HUES6 (cell line): ENCODE results near the gene ENDOU.
A peak's percentile ranks its signal among the peaks of the same experiment; 100 is the strongest.

Experiments used
- H3K27ac ChIP-seq: 2 replicates; pipeline ENCODE4 v1.7.0; 2013; ENCODE audit warnings: low read depth, mild to moderate bottlenecking, low read length, inconsistent platforms
- H3K27me3 ChIP-seq: 2 replicates; pipeline ENCODE4 v1.6.1; 2013; ENCODE audit warnings: low read length; ENCODE audit not compliant: control insufficient read depth, insufficient read depth
- H3K36me3 ChIP-seq: 2 replicates; pipeline ENCODE4 v1.6.1; 2013; ENCODE audit warnings: low read length; ENCODE audit not compliant: control insufficient read depth, insufficient read depth
- H3K4me1 ChIP-seq: 2 replicates; pipeline ENCODE4 v1.6.1; 2013; ENCODE audit warnings: low read length; ENCODE audit not compliant: control insufficient read depth, insufficient read depth
- H3K4me3 ChIP-seq: 2 replicates; pipeline ENCODE4 v1.5.1; 2013; ENCODE audit warnings: low read depth, low read length
- H3K9ac ChIP-seq: one replicate; pipeline ENCODE4 v1.6.1; 2013; ENCODE audit warnings: mild to moderate bottlenecking, low read length
- H3K9me3 ChIP-seq: 2 replicates; pipeline ENCODE4 v1.6.1; 2013; ENCODE audit warnings: low read depth, low read length; ENCODE audit not compliant: control insufficient read depth, insufficient read depth

The ENDOU gene, protein sequence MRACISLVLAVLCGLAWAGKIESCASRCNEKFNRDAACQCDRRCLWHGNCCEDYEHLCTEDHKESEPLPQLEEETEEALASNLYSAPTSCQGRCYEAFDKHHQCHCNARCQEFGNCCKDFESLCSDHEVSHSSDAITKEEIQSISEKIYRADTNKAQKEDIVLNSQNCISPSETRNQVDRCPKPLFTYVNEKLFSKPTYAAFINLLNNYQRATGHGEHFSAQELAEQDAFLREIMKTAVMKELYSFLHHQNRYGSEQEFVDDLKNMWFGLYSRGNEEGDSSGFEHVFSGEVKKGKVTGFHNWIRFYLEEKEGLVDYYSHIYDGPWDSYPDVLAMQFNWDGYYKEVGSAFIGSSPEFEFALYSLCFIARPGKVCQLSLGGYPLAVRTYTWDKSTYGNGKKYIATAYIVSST

DNA sequence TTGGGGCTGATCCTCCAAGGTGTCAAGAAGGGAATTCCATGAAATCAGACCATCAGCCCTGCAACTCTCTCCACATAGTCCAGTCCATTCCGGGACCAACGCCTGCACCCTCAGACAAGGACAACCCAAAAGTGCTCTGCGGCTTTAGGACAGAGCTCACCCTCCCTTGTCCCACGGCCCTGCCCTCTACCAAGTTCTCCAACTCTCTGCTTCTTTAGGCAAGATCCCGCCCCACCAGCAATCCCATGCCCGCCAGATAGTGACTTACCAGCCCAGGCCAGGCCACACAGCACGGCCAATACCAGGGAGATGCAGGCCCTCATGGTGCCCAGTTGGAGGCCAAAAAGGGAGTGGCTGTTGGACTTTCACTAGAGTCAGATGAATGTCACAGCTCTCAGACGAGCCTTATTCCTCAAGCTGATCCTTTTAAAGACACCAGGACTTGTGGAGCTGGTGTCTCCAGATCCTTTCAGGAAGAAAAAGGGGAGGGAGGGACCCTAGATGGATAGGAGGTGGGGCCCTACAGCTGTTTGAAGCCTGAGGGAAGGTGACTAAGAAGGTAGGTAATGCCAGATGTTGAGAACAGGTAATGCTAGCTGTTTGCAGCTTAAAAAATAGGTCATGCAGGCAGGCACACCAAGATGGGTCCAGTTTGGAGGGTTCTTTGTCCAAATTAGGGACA, at the start of gene ENDOU:
Gene ENDOU (minus strand): TSS at position 400 of the 682 bp plus-strand sequence. CDS start 77 bp downstream, at position 323.
- Histone ChIP-seq H3K36me3 (no peaks in the 10 kb centered on the region), H3K4me3 (no peak within 1 kb of the TSS), H3K27ac (no peak within 1 kb of the TSS), H3K27me3 (no peaks in the 10 kb centered on the region; the same call in 1 of the 2 replicates), H3K9ac (no peak within 1 kb of the TSS), H3K9me3 (no peaks in the 10 kb centered on the region), H3K4me1 (peaks cover 9% of the 10 kb centered on the region; the same call in 1 of the 2 replicates)

DNA sequence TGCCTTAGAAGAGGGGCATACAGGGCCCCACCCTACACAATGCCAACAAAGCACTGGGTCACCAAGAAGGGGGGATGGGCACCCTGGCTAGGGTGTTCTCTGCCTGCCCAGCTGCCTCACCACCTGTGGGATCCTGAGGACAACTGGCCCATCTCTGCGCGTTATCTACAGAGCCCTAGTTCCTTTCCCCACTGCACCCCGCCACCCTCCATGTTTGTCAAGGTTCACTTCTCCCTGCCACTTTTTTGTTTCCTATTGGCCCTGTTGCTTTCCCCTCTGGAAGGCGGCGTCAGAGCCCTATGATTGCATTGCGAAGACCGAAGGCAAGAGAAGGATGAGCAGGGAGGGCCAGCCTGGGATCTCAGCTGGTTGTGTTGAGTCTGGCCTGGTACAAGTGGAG, 49.4 kb upstream of the ENDOU start:
- Histone ChIP-seq H3K9me3 (no peaks in the 10 kb centered on the region), H3K9ac (no peak overlapping the region), H3K4me1 (peaks cover 25% of the 10 kb centered on the region), H3K4me3 (no peak overlapping the region), H3K36me3 (no peaks in the 10 kb centered on the region), H3K27ac (no peak overlapping the region), H3K27me3 (peaks cover 14% of the 10 kb centered on the region)

DNA sequence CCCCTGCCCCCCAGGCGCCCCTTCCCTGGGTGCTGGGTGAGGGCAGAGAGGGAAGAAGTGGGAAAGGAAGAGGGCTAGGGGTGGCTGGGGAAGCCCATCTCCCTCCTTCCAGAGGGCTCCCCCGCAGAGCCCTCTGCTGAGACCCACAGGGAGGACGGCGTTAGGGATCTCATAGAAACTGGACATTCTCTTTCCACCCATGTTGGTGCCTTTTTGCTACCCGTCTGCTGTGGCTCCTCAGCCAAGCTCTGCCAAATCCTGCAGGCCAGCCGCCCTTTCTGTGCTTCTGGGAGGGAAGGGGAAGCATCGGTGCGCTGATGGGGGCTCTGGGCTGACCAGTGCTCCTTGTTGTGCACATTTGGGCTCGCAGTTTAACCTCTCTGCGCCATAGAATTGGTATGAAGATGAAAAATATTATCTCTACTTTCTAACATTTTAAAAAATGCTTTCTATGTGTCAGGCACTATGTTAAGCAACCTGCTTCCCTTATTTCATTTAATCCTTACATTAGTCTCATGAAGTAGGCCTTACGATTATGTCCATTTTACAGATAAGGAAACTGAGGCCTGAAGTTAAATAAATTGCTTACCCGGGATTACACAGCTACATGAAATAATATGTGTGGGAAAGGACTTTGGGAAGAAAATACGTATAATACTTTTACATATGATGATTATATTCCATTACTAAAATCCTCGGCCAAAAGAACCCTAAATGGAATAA, 48.7 kb upstream of the ENDOU start:
- Histone ChIP-seq H3K9me3 (no peaks in the 10 kb centered on the region), H3K9ac (peak overlapping the region; percentile 69), H3K4me1 (peaks cover 25% of the 10 kb centered on the region), H3K27me3 (peaks cover 14% of the 10 kb centered on the region), H3K4me3 (peak overlapping the region; percentile 71), H3K27ac (no peak overlapping the region), H3K36me3 (no peaks in the 10 kb centered on the region)

DNA sequence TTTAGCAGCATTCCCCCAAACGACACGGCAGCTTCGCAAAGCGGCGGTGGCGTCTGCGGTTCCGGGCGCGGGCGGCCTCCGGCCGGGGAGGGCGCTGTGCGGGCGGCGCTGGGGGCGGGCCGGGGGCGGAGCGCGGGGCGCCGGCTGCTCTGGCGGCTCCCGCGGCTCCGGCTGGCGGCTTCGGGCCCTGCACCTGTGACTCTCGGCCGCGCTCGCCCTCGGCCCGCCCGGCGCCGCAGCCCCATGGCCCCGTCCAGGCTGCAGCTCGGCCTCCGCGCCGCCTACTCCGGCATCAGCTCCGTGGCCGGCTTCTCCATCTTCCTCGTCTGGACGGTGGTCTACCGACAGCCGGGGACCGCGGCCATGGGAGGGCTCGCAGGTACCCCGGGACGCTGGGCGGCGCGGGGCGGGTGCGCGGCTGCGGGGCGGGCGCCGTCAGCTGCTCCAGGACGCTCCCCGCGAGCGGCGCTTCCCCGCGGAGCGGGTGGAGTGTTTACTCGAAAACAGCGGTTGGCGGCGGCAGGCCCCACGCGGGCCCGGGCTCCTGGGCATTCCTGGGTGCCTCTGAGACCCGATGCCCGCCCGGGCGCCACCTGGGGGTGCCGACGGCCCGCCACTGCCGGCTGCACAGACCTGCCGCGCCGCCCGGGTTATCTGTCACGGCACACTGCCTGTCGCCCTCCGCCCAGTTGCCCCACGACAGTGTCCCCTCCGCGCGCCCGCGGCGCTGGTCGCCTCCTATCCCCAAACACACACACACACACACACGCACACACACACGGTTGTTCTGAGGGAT, 48.0 kb upstream of the ENDOU start, which contains the start of gene SLC48A1:
Gene SLC48A1 (plus strand): TSS at position 177 of the 796 bp plus-strand sequence. CDS start 67 bp downstream, at position 244.
- H3K4me3 ChIP-seq: peak within 1 kb of the TSS; percentile 71
- no peaks in the 10 kb centered on the region for H3K36me3 ChIP-seq
- H3K27ac ChIP-seq: no peak within 1 kb of the TSS
- no peaks in the 10 kb centered on the region for H3K9me3 ChIP-seq
- H3K27me3 ChIP-seq: peaks cover 14% of the 10 kb centered on the region
- peaks cover 25% of the 10 kb centered on the region for H3K4me1 ChIP-seq
- peak within 1 kb of the TSS; percentile 69 for H3K9ac ChIP-seq

DNA sequence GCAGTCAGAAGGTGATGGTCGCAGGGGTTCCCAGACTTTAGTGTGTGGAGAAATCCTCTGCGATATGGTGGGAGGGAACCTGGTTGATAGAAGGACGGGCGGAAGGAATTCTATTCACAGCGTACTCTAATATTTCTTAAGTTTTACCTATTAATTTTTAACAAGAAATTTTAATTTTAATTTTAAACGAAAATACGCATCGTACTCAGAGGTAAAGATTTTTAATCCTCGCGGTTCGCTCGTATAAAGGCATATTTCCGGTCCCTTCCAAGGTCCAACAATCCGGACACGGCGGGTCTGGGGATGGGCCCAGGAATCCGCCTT, 47.4 kb upstream of the ENDOU start:
- peak overlapping the region; percentile 46 for H3K4me3 ChIP-seq

DNA sequence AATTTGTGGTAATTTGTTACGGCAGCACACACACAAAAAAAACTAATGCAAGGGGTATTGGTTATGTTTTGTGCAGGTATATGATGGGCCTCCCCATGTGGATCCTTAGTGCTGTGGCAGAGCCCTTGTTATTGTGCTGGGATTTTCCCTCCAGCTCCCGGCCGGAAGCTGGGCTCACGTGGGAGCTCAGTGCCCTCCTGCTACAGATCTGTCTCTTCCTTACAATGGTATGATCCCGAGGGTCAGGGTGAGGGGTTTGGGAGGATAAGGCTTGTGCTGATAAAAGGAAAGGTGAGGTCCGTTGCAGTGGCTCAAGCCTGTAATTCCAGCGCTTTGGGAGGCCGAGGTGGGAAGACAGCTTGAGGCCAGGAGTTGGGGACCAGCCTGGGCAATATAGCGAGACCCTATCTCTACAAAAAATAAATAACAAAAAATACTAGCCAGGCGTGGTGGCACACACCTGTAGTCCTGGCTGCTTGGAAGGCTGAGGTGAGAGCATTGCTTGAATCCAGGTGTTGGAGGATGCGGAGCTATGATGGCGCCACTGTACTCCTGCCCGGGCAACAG, 46.9 kb upstream of the ENDOU start:
- Histone ChIP-seq H3K27me3 (peaks cover 14% of the 10 kb centered on the region), H3K4me1 (peaks cover 17% of the 10 kb centered on the region), H3K4me3 (no peak overlapping the region; the same call in 1 of the 2 replicates)

More for the DNA sequence above, 47.4 kb upstream of the ENDOU start:
- H3K4me1 ChIP-seq: peaks cover 22% of the 10 kb centered on the region
- no peaks in the 10 kb centered on the region for H3K9me3 ChIP-seq
- no peak overlapping the region for H3K27ac ChIP-seq
- no peaks in the 10 kb centered on the region for H3K36me3 ChIP-seq
- H3K9ac ChIP-seq: no peak overlapping the region
- H3K27me3 ChIP-seq: peaks cover 14% of the 10 kb centered on the region

DNA sequence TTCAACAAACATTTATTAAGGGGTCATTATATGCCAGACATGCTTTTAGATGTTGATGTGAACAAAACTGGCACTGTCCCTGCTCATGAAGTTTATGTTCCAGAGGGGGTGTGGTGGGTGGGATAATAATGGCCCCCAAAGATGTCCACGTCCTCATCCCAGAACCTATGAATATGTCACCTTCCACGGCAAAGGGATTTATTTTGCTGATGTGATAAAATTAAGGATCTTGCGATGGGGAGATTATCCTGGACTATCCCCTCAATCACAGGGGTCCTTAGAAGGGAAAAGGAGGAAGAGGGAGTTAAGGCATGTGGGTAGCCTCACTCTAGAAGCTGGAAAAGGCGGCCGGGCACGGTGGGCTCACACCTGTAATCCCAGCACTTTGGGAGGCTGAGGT, 46.0 kb upstream of the ENDOU start:
- Histone ChIP-seq H3K4me1 (peaks cover 15% of the 10 kb centered on the region), H3K36me3 (no peaks in the 10 kb centered on the region), H3K9me3 (no peaks in the 10 kb centered on the region), H3K27me3 (peaks cover 14% of the 10 kb centered on the region), H3K27ac (no peak overlapping the region), H3K9ac (no peak overlapping the region), H3K4me3 (no peak overlapping the region)

More for the DNA sequence above, 46.9 kb upstream of the ENDOU start:
- H3K9me3 ChIP-seq: no peaks in the 10 kb centered on the region
- no peak overlapping the region for H3K27ac ChIP-seq
- H3K9ac ChIP-seq: no peak overlapping the region
- no peaks in the 10 kb centered on the region for H3K36me3 ChIP-seq

DNA sequence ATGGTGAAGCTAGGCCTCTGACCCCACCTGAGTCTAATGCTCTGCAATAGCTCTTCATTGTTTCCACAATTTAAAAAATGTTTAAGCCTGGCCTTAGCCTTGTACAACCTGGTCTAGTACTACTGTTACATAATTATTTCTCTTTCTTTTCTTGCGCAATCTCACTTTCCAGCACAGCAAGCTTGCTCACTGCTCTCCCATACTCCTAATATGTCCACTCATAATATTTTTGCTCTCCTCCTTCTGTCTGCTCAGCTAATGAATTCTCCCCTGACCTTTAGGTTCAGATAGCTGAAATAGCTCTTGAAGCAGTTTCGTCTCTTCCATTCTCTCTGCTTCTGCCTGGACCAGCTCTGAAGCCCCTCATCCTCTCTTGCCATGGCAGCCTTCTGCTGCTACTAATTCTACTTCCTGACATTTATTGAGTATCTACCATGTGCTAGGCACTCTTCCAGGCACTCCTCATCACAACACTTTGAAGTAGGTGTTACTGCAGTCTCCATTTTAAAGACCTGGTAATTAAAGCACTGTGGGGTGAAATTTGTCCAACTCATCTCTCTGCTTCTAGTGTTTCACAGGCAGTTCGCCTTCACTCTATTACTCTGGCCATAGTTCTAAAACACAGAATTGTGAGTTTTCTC, 44.9 kb upstream of the ENDOU start:
- no peaks in the 10 kb centered on the region for H3K9me3 ChIP-seq
- no peaks in the 10 kb centered on the region for H3K36me3 ChIP-seq
- no peak overlapping the region for H3K4me3 ChIP-seq
- no peak overlapping the region for H3K27ac ChIP-seq
- H3K4me1 ChIP-seq: peaks cover 14% of the 10 kb centered on the region
- H3K27me3 ChIP-seq: peaks cover 14% of the 10 kb centered on the region
- no peak overlapping the region for H3K9ac ChIP-seq

DNA sequence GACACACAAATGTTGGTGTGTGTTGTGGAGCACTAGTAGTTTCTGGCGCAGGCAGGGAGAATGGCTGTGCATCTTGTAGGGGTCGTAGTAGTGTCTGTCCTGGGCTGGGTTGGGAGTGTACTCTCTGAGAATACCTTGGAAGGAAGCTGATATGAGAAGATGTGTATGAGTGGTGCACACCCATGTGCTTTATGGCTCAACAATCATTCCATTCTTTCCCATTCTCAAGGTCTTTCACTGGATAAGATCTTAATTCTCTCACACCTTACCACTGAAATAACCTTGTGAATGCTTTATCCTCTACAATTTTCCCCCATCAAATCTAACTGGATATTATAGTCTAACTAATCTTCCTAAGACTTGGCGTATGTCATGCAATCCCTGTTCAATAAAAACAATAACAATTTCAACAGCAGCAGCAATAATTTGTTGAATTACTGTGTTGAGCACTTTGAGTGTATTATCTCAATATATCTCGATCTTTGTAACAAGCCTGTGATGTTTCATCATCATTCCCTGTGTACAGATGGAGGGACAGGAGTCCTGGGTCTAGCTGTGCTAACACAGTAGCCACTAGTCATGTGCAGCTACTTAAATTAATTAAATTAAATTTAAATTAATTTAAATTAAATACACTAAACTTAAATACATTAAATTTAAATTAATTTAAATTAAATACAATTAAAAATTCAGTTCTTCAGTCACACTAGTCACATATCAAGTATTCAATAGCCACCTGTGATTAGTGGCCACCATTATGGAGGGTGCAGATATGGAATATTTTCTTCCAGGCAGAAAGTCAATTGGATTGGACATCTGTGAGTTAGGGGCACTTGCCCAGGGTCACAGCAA, 44.2 kb upstream of the ENDOU start:
- Histone ChIP-seq H3K36me3 (no peaks in the 10 kb centered on the region), H3K9me3 (no peaks in the 10 kb centered on the region), H3K27me3 (peaks cover 11% of the 10 kb centered on the region), H3K4me1 (peaks cover 14% of the 10 kb centered on the region), H3K27ac (no peak overlapping the region), H3K9ac (no peak overlapping the region), H3K4me3 (no peak overlapping the region)
